HepG2 (cell line): Measurements from ENCODE around the gene ZBTB45. TPM values are rescaled to one million over a fixed set of nuclear protein-coding genes. Genes with fewer than 3 reads are reported as not detected.

Experiments used
- CHCHD3 ChIP-seq: sonication (generic); formaldehyde crosslinking; IDR thresholded peaks from 2 replicates; pipeline ENCODE4 v1.8.0; 2022; ENCODE audit warnings: mild to moderate bottlenecking, missing genetic modification reagents, moderate library complexity
- CREM ChIP-seq, 2 experiments: sonication (generic) in 1 of 2; formaldehyde crosslinking in 1 of 2; IDR thresholded peaks; 2 replicates each; pipeline versions ENCODE4 v1.4.0 to v1.6.1; 2016 to 2020; ENCODE audit warnings: antibody characterized with exemption in 1 of 2, mild to moderate bottlenecking in 1 of 2, missing genetic modification reagents in 1 of 2
- DPF2 ChIP-seq: sonication (generic); formaldehyde crosslinking; IDR thresholded peaks from 2 replicates; pipeline ENCODE4 v1.4.0; 2020; ENCODE audit warnings: mild to moderate bottlenecking, low read depth, missing genetic modification reagents, borderline replicate concordance
- GZF1 ChIP-seq: sonication (generic); formaldehyde crosslinking; IDR thresholded peaks from 2 replicates; pipeline ENCODE4 v1.5.1; 2020; ENCODE audit warnings: mild to moderate bottlenecking, missing genetic modification reagents
- NFYC ChIP-seq: IDR thresholded peaks from 2 replicates; pipeline ENCODE4 v1.6.1; 2016; ENCODE audit warnings: missing genetic modification reagents, missing compliant biosample characterization
- POLR2A ChIP-seq, 2 experiments: IDR thresholded peaks; 2 replicates each; pipeline ENCODE4 v1.6.1; 2011; ENCODE audit warnings: low read depth in 2 of 2, low read length in 2 of 2, mild to moderate bottlenecking in 1 of 2, moderate library complexity in 1 of 2; ENCODE audit not compliant: insufficient read depth in 1 of 2
- ZNF331 ChIP-seq: sonication (generic); formaldehyde crosslinking; IDR thresholded peaks from 2 replicates; pipeline ENCODE4 v1.4.0; 2020; ENCODE audit warnings: missing genetic modification reagents
- ZNF576 ChIP-seq: sonication (generic); formaldehyde crosslinking; IDR thresholded peaks from 2 replicates; pipeline ENCODE4 v1.4.0; 2020; ENCODE audit warnings: mild to moderate bottlenecking, missing genetic modification reagents
- ZNF687 ChIP-seq: sonication (generic); formaldehyde crosslinking; IDR thresholded peaks from 2 replicates; pipeline ENCODE4 v1.5.1; 2020; ENCODE audit warnings: mild to moderate bottlenecking, missing genetic modification reagents, moderate library complexity
- polyA plus RNA-seq, 8 experiments: library from polyadenylated mRNA; depleted of rRNA in 3 of 8; stranded (reverse) in 7 of 8; unstranded in 1 of 8; fragments of >200 nt; fragmentation: Illumina TruSeq in 4 of 8; extraction: Trizol in 4 of 8; gene quantifications; 2 replicates each; pipeline versions ENCODE4 v1.2.1 to v1.2.3, GENCODE V29; 2011 to 2016; ENCODE audit warnings: low read depth in 4 of 8, missing spikeins in 1 of 8, mixed read lengths in 1 of 8; ENCODE audit not compliant: insufficient read depth in 1 of 8
- total RNA-seq, 5 experiments: library from RNA; depleted of rRNA; stranded (reverse); fragments of >200 nt; fragmentation: Illumina TruSeq; extraction: Trizol; gene quantifications; 2 replicates each; pipeline ENCODE4 v1.2.3, GENCODE V29; 2016; ENCODE audit warnings: low read depth in 1 of 5

ZBTB45 gene
- total and polyA plus RNA-seq, 2 of the 13 experiments (the other 11 are each of a cell fraction or from before 2014, with no cell fraction given) = 3.0 to 3.7 TPM

GRCh38 chr19:58551577-58552471 is 32.2 kb upstream of the ZBTB45 start (continued):
- TF ChIP-seq CREM (IDR thresholded peaks at IDR 0.05) = no peak
- no peak for TF ChIP-seq CREM (CRISPR knock-in tag; IDR thresholded peaks at IDR 0.05)
- peak; percentile 11; the same call in 1 of the 2 replicates for TF ChIP-seq ZNF687 (CRISPR knock-in tag)
- no peak for TF ChIP-seq ZNF576 (CRISPR knock-in tag)
- TF ChIP-seq ZNF331 (CRISPR knock-in tag) = no peak
- TF ChIP-seq DPF2 = no peak
- no peak for TF ChIP-seq GZF1 (CRISPR knock-in tag)
- peak; percentile 18 to 33 for TF ChIP-seq POLR2A (IDR thresholded peaks at IDR 0.05; ENCODE audit: insufficient read depth in 1 of 2, low read depth in 2 of 2, low read length in 2 of 2)
- TF ChIP-seq NFYC (CRISPR knock-in tag) = no peak
- no peak for TF ChIP-seq CHCHD3
